NK-92 (cell line): ENCODE data around the gene LTB.

Source experiments
- DNase-seq: peaks from one replicate; lab custom pipeline; 2025; ENCODE audit not compliant: unreplicated experiment; lab: John Stamatoyannopoulos, UW

LTB gene

DNA sequence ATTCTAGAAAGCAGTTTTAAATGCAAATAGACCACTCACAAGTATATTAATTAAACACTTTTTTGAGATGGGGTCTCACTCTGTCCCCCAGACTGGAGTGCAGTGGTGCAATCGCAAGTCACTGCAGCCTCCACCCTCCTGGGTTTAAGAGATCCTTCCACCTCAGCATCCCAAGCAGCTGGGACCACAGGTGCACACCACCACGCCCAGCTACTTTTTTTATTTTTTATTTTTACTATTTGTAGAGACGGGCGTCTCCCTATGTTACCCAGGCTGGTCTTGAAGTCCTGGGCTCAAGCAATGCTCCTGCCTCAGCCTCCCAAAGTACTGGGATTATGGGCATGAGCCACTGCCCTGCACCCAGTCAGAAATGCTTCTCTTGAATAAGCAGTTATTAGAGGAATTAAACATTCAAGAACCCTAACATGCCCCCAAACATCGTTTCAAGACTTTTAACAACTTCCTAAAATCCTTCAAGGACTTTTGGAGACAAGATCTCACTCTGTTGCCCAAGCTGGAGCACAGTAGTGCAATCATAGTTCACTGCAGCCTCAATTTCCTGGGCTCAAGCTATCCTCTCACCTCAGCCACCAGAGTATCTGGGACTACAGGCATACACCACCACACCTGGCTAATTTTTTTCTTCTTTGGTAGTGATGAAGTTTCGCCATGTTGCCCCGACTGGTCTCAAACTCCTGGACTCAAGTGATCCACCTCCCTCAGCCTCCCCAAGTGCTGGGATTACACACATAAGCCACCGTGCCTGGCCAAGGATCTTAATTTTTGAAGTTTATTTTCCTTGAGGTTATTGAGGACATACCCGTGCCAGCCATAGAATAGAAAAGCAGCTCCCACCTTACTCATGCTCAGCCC lies 50.2 kb downstream of the LTB start:
- no peak for DNase-seq

DNA sequence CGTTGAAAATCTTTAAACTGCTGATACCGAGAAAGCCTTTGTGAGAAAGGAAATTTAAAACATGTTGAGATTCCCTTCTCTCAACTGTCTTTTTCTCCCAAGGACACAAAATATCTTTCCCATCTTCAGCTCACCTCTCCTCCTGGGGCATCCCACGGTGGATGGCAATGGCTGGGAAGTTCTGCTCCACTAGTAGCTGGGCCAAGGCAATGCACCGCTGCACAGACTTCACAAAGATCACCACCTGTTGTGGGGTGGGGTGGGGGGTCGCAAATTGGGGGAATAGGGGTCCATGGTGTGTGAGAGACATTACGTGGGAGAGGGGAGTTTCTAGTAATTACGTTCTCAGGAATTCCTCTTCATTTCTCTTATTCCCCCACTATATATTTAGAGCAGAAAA lies 51.1 kb downstream of the LTB start:
- no peak for DNase-seq

DNA sequence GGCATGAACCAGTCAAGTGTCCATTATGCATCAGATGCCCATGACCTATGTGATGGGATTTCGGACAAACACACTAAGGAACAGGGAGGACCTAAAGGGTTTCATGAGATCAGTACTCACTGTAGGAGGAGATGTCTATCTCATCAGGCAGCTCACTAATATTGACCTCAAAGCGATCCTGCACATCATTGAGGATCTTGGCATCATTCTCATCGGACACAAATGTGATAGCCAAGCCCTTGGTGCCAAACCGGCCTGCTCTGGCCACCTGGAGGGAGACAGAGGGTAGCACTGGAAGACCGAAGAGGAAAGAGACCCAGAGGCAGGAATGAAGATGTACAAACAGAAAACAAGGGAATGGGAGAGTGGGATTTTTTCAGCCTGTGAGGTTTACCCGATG lies 51.6 kb downstream of the LTB start:
- DNase-seq = no peak
